Activated T-helper 1 cell treated with anti-CD3 and anti-CD28 coated beads, Interleukin-2, amount 50 U/mL, for 16 hours (primary cell): ENCODE results near the gene ZBTB17.
"Not testable (repeated sequence)": the region's sequence is repeated elsewhere in the genome, so short reads cannot be mapped to it uniquely, and the experiment has no call there.

Experiments
- DNase-seq, 2 donors: peaks; one replicate each; pipeline ENCODE4 v3.0.0-alpha.2; 2020; ENCODE audit warnings: low read depth in 1 of 2, low spot score in 1 of 2

ZBTB17 gene

DNA sequence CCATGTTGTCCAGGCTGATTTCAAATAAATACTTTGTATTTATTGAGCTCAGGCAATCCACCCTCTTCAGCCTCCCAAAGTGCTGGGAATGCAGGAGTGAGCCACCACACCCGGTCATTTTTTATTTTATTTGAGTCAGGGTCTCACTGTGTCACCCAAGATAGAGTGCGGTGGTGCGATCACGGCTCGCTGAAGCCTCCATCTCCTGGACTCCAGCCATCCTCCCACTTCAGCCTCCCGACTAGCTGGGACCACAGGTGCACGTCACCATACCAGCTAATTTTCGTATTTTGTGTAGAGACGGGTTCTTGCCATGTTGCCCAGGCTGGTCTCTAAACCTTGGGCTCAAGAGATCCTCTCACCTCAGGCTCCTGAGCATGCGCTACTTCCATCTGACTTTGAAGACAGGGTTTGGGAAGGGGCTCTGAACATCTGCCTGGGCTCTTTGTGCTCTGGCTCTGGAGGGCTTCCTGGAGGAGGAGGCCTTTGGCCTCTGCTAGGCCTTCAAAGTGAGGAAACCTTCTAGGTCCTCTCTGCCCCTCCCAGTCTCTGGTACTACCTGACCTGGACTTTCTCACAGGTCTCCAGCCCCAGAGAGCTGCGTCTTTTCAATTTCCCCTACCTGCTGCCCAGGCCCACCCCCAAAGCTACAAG is 36.2 kb upstream of the ZBTB17 start:
- no peak for DNase-seq

DNA sequence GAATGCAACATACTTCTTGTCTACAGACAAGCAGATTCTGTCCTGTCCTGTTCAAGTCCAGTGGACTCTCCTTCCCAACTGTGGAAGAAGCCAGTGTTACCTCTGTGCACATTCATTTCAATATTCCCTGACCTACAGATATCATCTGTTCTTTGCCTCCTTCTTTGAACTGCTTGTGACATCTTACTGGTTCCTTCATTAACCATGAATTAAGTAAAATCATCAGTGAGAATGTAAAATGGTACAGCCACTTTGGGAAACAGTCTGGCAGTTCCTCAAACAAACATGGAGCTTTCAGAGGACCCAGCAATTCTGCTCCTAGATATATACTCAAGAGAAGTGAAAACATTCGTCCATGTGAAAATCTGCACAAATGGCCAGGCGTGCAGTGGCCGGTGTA is 34.9 kb upstream of the ZBTB17 start:
- no peak for DNase-seq

DNA sequence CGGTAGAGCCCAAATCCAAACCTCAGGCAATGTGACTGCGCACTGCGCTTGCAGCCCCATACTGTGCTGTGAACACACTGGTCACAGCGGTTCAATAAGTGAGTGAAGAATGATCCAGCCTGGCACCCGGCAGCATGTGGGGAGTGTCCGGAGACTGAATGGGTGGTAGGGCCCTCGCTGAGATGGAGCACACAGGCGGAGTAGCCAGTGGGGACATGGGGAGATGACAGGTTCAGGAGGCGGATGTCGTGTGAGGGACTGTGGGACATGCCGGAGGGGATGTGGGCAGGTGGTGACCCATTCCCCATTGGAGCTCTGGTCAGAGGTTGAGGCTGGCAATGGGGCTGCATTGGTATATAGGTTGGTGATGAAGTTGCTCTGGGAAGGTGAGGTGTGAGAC is 33.8 kb upstream of the ZBTB17 start:
- DNase-seq = no peak

DNA sequence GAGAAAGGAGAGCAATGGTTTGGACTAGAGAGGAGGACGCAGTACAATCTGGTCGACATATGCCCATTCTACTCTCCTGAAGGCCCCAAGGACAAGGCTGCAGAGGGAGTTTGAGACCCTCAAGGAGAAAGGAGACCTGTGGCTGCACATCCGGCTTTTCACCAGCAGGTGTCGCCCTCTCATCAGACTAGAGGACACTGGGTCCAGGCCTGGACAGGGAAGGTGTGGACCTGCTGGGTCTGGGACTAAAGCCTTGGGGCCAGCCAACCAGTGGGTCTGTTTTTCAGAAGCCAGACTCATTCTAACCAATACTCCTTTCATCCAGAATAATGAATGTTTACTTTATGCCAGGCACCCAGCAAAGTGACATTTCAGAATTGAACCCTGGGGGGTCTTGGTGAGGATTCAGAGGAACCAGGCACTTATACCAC is 33.1 kb upstream of the ZBTB17 start:
- DNase-seq = peak; percentile 44 to 53

DNA sequence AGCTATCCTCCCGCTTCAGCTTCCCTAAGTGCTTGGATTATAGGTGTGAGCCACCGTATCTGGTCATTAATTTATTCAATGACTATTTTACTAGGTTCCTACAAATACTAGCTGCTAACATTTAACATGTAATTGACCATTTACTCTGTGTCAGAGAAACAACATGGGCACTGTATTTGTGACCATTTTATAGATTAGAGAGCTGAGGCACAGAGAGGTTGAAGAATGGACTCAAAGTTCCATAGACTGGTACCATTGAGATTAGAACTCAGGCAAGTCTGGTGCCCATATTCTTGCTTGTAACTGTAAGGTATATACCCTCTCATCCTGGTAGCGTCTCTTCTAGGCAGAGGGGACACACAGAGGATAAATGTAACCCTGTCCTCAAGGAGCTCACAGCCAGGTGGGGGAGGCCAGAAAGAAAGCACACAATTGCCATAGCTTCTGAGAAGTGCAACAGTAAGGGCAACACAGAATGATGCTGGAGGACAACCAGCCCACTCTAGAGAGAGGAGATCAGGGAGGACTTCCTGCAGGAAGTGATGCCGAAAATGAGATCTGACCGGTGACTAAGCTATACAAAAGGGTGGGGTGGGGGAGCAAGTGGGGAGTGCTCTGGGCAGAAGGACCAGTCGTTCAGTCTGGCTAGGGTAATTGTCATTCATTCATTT is 31.9 kb upstream of the ZBTB17 start:
- no peak for DNase-seq

DNA sequence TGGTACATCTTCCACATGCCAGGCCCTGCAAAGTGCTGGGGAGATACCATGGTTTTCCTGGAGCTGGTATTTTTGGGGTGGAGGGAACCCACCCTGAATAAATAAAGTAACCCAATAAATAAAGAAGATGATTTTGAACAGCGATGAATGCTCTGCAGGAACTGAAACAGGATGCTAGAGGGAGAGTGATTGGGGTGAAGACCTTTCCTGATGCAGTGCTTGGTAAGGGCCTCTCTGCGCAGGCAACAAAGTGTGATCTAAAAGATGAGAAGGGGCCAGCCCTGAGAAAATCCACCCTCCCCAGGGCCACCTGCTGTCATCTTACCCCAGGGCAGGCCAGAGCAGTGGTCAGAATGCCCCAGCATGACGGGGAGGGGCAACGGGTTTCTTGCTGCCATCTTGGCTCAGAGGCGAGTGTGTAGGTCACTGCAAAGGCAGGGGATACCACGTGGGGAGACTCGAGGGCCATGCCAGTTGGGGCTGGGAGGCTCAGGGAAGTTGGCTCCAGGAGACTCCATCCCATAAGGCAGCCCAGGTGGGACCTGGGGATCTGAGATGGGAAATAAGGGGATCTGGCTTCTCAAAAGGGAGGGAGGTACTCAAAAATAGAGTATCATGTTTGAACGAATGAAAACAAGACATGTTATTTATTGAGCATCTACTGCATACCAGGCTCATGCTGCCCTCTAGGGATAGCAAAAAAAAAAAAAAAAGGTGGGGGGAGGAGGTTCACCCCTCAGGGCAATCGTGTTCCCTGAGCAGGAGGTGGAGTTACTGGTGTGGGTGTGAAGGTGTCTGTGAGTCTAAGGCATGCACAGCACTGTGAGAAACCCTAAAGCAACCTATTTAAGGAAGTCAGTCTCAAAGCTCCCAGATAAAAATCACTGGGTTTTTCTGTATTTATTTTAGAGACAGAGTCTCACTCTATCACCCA is 30.9 kb upstream of the ZBTB17 start:
- DNase-seq = no peak

DNA sequence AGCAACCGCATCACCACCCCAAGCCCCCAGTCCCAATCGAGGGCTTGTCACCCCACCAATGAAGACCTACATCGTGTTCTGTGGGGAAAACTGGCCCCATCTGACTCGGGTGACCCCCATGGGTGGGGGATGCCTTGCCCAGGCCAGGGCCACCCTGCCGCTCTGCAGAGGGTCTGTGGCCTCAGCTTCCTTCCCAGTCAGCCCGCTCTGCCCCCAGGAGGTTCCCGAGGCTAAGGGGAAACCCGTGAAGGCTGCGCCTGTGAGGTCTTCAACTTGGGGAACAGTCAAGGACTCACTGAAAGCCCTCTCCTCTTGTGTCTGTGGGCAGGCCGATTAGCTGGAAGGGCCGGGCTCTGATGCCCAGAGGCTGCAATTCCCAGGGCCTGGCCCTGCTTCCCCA is 30.1 kb upstream of the ZBTB17 start:
- DNase-seq = no peak

DNA sequence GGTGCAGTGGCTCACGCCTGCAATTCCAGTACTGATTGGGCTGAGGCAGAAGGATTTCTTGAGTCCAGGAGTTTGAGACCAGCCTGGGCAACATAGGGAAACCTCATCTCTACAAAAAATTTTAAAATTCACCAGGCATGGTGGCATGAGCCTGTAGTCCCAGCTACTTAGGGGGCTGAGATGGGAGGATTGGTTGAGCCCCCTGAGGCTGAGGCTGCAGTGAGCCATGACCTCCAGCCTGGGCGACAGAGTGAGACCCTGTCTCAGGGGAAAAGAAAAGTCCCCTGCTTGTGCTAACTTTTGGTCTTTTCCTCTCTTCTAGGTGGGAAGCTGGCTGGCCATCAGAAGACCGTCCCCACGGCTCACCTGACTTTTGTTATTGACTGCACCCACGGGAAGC is 29.7 kb upstream of the ZBTB17 start:
- DNase-seq = no peak

DNA sequence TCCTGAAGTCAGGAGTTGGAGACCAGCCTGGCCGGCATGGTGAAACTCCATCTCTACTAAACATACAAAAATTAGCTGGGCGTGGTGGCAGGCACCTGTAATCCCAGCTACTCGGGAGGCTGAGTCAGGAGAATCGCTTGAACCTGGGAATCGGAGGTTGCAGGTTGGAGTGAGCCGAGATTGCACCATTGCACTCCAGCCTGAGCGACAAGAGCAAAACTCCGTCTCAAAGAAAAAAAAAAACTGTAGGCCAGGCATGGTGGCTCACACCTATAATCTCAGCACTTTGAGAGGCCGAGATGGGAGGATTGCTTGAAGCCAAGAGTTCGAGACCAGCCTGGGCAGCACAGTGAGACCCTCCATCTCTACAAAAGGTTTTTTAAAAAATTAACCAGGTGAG is 25.4 kb upstream of the ZBTB17 start:
- not testable (repeated sequence) for DNase-seq

DNA sequence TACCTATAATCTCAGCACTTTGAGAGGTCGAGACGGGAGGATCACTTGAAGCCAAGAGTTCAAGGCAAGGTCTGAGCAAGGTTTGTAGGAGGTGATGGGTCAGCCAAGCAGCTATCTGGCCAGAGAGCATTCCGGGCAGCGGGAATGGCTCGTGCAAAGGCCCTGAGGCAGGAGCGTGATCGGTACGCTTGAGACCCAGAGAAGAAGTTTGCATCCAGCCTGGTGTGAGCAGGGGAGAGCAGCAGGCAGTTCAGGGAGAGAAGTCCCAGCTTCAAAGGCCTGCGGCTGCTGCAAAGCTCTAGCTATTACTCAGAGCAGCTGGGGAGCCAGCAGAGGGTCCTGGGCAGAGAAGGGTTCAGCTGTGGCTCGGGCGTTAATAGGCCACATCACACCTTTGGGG is 23.0 kb upstream of the ZBTB17 start:
- no peak for DNase-seq

DNA sequence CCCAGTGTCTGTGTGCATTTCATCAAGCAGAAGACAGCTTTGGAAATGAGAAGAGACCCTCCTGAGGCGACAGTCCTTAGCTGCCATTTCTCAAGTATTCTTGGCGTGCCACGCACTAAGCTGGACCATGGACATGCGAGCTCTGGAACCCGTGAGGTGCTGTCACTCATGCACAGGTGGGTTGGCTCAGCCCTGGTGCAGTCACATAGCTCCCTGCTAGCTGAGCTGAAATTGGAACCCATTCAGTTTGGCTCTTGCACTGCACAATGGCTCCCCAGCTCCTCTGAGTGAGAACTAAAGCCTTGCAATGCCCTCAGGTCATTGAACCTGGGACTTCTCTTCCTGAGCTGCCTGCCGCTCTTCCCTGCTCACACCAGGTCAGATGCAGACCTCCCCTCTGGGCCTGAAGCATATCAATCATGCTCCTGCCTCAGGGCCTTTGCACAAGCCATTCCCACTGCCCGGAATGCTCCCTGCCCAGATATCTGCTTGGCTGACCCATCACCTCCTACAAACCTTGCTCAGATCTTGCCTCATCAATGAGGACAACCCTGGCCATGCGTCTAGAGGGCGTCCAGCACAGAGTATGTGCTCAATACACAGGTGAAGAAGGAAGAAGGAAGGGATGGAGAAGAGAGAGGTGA is 21.9 kb upstream of the ZBTB17 start:
- DNase-seq = no peak

DNA sequence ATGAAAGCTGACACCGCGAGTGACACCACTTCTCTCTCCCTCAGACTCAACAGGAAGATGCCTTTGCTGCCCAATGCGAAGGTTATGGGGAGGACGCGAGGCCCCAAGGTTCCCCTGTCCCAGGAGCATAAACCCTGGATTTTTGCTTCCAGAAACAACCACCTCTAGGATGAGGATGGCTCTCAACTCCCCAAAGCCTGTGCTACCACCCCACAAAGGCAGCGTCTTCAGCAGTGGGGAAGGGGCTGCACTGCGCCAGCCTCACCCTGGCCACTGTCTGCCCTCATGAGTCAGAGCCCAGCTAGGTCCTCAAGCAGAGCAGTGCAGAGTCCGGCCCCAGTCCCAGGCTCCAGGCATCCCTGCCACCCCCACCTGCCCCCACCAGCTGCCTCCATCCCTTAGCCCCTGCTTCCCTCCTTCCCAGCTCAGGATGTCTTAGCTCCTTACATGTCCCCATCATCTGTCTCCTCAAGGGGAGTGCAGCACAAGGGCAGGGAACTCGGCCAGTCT is 21.2 kb upstream of the ZBTB17 start:
- no peak for DNase-seq

DNA sequence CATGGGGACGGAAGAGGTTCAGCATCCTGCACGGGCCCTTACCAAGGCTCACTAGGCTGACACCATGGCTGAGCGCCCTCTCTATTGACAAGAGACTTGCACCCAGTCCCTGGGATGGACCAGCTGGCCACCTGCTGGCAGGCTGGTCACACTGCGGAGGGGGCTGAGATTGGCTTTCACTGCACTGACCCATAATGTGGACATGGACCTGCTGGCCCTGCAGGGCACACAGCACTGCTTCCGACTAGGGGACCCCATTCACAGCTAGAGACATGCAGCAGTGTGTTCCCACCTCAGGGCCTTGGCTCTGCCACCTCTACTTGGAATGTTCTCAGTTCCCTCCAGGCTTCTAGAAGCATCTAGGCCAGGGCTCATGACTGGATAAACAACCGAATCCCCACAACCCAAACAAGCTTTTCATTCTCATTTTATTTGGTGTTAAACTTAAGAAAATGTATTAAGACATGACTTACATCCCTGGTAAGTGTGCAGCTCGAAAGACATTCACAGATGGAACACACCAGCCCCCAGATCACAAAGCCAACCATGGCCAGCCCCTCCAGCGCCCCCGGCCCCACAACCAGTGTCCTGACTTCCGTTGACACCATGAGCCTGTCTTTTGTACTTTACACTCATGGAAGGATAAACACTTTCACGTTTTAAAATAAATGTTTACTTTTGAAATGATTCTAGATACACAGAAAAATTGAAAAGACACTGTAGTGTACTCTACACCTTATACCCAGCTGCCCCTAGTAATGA is 18.9 kb upstream of the ZBTB17 start:
- no peak for DNase-seq

DNA sequence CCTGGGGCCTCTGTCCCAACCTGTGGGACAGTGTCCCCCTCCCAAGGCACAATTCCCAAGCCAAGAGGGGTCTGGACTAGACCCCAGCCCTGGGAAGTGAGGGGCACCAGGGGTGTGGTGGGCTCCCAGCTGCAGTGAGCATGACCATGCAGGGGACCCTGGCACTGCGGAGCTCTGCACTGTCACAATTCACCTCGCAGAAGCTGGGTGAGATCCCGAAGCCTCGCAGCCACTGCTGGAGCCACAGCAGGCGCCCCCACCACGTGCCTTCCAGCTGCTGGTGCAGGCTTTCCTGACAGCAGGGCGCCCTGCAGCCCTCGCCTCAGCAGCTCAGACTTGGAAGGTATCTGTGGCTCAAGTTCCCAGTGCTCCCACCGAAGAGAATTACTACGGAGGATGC is 18.2 kb upstream of the ZBTB17 start:
- no peak for DNase-seq

DNA sequence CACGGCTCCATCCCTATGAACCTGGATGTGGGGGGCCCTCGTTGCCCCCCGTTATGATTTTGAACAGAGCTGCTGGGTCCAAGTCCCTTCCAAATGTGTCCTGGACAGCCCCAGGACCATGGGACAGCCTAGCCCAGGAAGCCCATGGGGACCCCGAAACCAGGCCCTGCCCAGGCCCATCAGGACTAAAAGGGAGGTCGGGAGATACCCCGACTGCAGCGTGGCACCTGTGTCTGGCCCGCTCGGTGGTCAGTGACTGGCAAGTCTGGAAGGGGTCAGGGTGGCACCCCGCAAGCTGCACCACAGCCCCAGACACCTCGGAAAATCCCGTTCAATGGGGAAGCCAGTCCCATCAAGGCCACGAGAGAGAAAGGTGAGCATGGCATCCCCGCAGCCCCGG is 17.8 kb upstream of the ZBTB17 start:
- no peak for DNase-seq

DNA sequence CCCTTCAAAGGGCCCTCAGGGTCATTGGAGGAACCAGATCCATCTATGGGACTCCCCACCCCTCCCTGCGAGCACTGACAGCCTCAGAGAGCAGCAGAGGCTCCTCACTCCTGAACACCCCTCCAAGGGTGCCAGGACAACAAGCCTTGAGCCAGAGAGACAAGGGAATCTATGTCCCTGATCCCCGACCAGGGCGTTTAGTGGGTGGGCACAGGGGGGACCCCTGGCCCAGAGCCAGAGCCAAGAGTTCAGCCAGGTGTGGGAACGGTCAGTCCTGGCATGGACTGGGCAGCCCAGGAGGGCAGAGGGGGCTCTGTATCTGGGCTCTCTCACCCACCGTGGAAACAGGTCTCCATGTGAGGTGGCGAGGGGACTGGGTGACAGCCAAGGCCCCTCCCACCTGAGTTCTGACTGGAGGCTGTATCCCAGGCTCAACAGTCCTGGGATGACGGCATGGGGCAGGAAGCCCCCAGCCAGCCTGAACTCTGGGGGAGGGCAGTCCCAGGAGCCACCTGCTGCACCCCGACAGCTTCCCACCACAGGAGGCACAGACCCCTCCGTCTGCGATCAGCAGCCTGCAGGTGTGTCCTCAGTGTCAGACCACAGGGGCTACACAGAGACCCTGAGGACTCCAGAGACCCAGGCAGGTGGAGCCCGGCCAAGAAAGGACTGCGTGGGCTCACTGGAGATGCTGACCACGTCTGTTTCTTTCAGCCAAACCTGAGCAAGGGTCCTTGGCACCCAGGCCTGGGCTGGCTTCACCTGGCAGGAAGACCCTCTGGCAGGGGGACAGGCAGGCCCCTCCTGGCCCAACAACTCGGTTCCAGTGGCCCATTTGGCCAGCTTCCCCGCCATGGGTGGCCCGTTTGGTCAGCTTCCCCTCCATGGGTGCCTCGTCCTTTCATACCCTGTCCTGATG is 16.9 kb upstream of the ZBTB17 start:
- no peak for DNase-seq

DNA sequence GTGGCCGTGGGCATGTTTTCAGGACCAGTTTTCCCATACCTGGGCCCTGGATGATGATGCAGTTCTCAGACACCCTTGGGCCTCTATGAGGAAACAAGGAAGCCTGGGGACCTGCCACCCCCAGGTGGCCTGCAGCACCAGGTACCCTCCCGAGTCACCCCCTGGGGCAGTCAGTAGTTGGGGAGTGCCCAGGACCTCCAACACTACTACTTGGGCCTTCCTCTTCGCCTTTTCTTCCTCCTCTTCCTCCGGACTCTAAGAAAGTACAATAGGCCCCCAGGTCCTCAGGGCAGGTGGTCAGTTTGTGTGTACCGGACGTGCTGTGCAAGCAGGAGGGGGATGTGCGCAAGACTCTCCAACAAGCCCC is 16.3 kb upstream of the ZBTB17 start:
- DNase-seq = no peak

DNA sequence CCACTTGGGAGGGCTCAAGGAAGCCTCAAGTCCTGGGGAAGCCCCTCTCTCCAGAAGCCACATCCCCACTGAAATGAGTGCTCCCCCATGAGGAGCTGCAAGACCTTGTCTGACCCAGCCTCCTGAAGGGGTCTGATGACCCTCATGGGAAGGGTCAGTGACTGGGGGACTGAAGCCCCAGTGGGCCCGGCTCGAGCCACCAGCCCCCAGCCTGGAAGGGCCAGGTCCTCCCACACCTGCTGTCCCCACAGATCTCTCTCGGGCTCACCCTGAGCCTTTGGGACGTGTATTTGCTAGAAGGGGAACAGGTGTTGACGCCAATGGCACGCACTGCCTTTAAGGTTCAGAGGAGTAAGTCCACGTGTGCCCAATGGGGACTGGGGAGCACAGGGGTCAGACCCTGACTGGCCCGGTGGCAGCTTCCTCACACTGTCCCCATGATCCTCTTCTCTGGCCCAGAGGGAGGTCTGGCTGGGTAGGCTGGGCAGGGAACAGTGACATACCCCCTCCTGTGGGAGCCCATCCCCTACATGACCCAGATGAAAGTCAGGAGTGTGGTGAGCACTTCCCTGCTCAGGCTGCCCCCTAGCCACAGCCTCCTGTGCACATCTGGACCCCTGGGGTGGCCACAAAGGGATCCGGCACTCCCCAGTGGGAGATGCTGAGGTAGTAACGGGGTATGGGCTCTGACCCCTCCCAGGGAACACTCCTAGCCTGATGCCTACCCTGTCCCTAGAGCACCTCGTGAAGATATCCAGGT is 15.7 kb upstream of the ZBTB17 start:
- no peak for DNase-seq

DNA sequence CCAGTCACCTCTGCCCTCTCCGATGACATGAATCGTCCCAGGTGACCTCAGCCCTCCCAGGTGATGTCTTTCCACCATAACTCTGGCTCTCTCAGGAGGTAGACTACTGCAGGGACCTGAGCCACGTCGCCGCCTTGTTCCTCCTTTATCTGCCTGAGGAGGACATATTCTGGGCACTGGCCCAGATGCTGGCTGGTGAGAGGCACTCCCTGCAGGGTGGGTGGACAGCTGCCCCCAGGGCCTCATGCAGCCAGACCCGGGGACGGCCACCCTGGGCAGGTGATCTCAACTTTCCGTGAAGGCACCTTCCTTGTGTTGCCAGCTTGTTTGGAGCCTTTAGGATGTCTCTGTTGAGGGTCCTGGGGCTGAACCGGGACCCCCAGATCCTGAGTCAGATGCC is 13.9 kb upstream of the ZBTB17 start:
- no peak for DNase-seq
